GM23338 (cell line): ENCODE data around the gene LIPG. TPM values are rescaled to one million over a fixed set of nuclear protein-coding genes. Genes with fewer than 3 reads are reported as not detected.

Experiments
- ATAC-seq: fragments of 200-7000 bp; cut with Tn5 transposase; 3 replicates; pipeline ENCODE4 v1.9.1; 2020
- DNase-seq: peaks from one replicate; pipeline ENCODE4 v3.0.0-alpha.2; 2015; ENCODE audit warnings: low spot score
- H2AFZ ChIP-seq: fragments of 200-600 bp; sonication (generic); 2 replicates; pipeline ENCODE4 v1.8.0; 2016; ENCODE audit warnings: antibody characterized with exemption, mild to moderate bottlenecking, moderate library complexity
- H3F3A ChIP-seq: fragments of 200-600 bp; sonication (generic); replicated peaks from 2 replicates; pipeline ENCODE4 v1.8.0; 2017; ENCODE audit warnings: antibody characterized with exemption, mixed run types, low read depth
- H3K27ac ChIP-seq: fragments of 200-600 bp; sonication (generic); 2 replicates; pipeline ENCODE4 v1.6.1; 2016; ENCODE audit warnings: low read depth
- H3K27me3 ChIP-seq: fragments of 200-600 bp; sonication (generic); 2 replicates; pipeline ENCODE4 v1.8.0; 2016; ENCODE audit warnings: mild to moderate bottlenecking, mixed run types, moderate library complexity; ENCODE audit not compliant: insufficient read depth
- H3K36me3 ChIP-seq: fragments of 200-600 bp; sonication (generic); 2 replicates; pipeline ENCODE4 v1.8.0; 2016; ENCODE audit warnings: mild to moderate bottlenecking; ENCODE audit not compliant: insufficient read depth
- H3K4me1 ChIP-seq: fragments of 200-600 bp; sonication (generic); 2 replicates; pipeline ENCODE4 v1.8.0; 2016; ENCODE audit warnings: mild to moderate bottlenecking, moderate library complexity; ENCODE audit not compliant: insufficient read depth
- H3K4me2 ChIP-seq: fragments of 200-600 bp; sonication (generic); 2 replicates; pipeline ENCODE4 v1.7.1; 2017; ENCODE audit warnings: mixed run types
- H3K4me3 ChIP-seq: fragments of 200-600 bp; sonication (generic); 2 replicates; pipeline ENCODE4 v1.6.1; 2016; ENCODE audit warnings: mixed run types
- H3K79me2 ChIP-seq: fragments of 200-600 bp; sonication (generic); replicated peaks from 2 replicates; pipeline ENCODE4 v1.8.0; 2017; ENCODE audit warnings: mild to moderate bottlenecking; ENCODE audit not compliant: insufficient read depth
- H3K9me2 ChIP-seq: fragments of 200-600 bp; sonication (generic); 2 replicates; pipeline ENCODE4 v1.8.0; 2017; ENCODE audit not compliant: insufficient read depth
- H4K20me1 ChIP-seq: fragments of 200-600 bp; sonication (generic); replicated peaks from 2 replicates; pipeline ENCODE4 v1.8.0; 2017; ENCODE audit warnings: mild to moderate bottlenecking; ENCODE audit not compliant: insufficient read depth
- H3K27ac Mint-ChIP-seq: 2 replicates; pipeline ENCODE4 v1.8.0; 2020; ENCODE audit warnings: inconsistent platforms, mild to moderate bottlenecking, moderate library complexity, mixed read lengths
- H3K27me3 Mint-ChIP-seq: 3 replicates; pipeline ENCODE4 v1.8.0; 2022; ENCODE audit warnings: low read depth, mild to moderate bottlenecking, moderate library complexity, mixed read lengths, inconsistent platforms; ENCODE audit not compliant: insufficient read depth, poor library complexity
- H3K36me3 Mint-ChIP-seq: 3 replicates; pipeline ENCODE4 v1.8.0; 2021; ENCODE audit warnings: low read depth, mild to moderate bottlenecking, inconsistent platforms, moderate library complexity, mixed read lengths
- H3K4me1 Mint-ChIP-seq: 3 replicates; pipeline ENCODE4 v1.8.0; 2020; ENCODE audit warnings: mild to moderate bottlenecking, inconsistent platforms, mixed read lengths
- H3K4me3 Mint-ChIP-seq: 3 replicates; pipeline ENCODE4 v1.8.0; 2021; ENCODE audit warnings: moderate library complexity, mild to moderate bottlenecking, inconsistent platforms, mixed read lengths
- H3K9me3 Mint-ChIP-seq: 3 replicates; pipeline ENCODE4 v1.8.0; 2020; ENCODE audit warnings: moderate library complexity, mild to moderate bottlenecking, inconsistent platforms, mixed read lengths
- CREB1 ChIP-seq: fragments of 250-450 bp; sonication (Bioruptor Pico); IDR thresholded peaks from 2 replicates; pipeline ENCODE4 v1.5.0; 2020; ENCODE audit warnings: low read depth, mild to moderate bottlenecking, moderate library complexity
- JUNB ChIP-seq: IDR thresholded peaks from one replicate; pipeline ENCODE4 v1.6.1; 2016; ENCODE audit warnings: antibody characterized with exemption; ENCODE audit not compliant: unreplicated experiment
- POLR2AphosphoS5 ChIP-seq: IDR thresholded peaks from 2 replicates; pipeline ENCODE4 v1.6.1; 2016; ENCODE audit warnings: antibody characterized with exemption, low read depth
- STAT1 ChIP-seq: IDR thresholded peaks from one replicate; pipeline ENCODE4 v1.6.1; 2016; ENCODE audit warnings: antibody characterized with exemption; ENCODE audit not compliant: unreplicated experiment
- polyA plus RNA-seq: library from polyadenylated mRNA; unstranded; fragments of >200 nt; fragmentation: Nextera tagmentation; extraction: Ambion mirVana; gene quantifications from 2 replicates; pipeline ENCODE4 v1.2.1, GENCODE V29; 2016
- total RNA-seq: library from RNA; depleted of rRNA; stranded (reverse); fragments of >200 nt; shearing (Covaris generic); gene quantifications from 2 replicates; pipeline ENCODE4 v1.2.3, GENCODE V29; 2014
- TF ChIP-seq, protein P1 (sequence below): fragments of 250-450 bp; sonication (Bioruptor Pico); IDR thresholded peaks from 2 replicates; pipeline ENCODE4 v1.5.0; 2020; ENCODE audit warnings: mild to moderate bottlenecking, moderate library complexity
- TF ChIP-seq, protein P2 (sequence below): IDR thresholded peaks from one replicate; pipeline ENCODE4 v1.6.1; 2018; ENCODE audit warnings: antibody characterized with exemption; ENCODE audit not compliant: unreplicated experiment
- TF ChIP-seq, protein P3 (sequence below): IDR thresholded peaks from 2 replicates; pipeline ENCODE4 v1.6.1; 2016; ENCODE audit warnings: antibody characterized with exemption

The LIPG gene
- total and polyA plus RNA-seq, 2 experiments from 2014 or later, result 4.9 to 17.7 TPM

DNA sequence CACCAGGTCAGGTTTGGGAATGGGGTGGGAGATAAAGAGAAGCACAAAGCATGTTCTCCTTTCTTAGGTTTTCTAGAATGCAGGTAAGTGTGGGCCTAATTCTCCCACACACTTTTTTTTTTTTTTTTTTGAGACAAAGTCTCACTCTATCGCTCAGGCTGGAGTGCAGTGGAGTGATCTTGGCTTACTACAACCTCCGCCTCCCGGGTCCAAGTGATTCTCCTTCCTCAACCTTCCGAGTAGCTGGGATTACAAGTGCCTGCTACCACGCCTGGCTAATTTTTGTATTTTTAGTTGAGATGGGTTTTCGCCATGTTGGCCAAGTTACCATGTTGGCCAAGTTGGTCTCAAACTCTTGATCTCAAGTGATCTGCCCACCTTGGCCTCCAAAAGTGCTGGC, 26.3 kb downstream of the LIPG start (continued):
- TF ChIP-seq, protein P1, sequence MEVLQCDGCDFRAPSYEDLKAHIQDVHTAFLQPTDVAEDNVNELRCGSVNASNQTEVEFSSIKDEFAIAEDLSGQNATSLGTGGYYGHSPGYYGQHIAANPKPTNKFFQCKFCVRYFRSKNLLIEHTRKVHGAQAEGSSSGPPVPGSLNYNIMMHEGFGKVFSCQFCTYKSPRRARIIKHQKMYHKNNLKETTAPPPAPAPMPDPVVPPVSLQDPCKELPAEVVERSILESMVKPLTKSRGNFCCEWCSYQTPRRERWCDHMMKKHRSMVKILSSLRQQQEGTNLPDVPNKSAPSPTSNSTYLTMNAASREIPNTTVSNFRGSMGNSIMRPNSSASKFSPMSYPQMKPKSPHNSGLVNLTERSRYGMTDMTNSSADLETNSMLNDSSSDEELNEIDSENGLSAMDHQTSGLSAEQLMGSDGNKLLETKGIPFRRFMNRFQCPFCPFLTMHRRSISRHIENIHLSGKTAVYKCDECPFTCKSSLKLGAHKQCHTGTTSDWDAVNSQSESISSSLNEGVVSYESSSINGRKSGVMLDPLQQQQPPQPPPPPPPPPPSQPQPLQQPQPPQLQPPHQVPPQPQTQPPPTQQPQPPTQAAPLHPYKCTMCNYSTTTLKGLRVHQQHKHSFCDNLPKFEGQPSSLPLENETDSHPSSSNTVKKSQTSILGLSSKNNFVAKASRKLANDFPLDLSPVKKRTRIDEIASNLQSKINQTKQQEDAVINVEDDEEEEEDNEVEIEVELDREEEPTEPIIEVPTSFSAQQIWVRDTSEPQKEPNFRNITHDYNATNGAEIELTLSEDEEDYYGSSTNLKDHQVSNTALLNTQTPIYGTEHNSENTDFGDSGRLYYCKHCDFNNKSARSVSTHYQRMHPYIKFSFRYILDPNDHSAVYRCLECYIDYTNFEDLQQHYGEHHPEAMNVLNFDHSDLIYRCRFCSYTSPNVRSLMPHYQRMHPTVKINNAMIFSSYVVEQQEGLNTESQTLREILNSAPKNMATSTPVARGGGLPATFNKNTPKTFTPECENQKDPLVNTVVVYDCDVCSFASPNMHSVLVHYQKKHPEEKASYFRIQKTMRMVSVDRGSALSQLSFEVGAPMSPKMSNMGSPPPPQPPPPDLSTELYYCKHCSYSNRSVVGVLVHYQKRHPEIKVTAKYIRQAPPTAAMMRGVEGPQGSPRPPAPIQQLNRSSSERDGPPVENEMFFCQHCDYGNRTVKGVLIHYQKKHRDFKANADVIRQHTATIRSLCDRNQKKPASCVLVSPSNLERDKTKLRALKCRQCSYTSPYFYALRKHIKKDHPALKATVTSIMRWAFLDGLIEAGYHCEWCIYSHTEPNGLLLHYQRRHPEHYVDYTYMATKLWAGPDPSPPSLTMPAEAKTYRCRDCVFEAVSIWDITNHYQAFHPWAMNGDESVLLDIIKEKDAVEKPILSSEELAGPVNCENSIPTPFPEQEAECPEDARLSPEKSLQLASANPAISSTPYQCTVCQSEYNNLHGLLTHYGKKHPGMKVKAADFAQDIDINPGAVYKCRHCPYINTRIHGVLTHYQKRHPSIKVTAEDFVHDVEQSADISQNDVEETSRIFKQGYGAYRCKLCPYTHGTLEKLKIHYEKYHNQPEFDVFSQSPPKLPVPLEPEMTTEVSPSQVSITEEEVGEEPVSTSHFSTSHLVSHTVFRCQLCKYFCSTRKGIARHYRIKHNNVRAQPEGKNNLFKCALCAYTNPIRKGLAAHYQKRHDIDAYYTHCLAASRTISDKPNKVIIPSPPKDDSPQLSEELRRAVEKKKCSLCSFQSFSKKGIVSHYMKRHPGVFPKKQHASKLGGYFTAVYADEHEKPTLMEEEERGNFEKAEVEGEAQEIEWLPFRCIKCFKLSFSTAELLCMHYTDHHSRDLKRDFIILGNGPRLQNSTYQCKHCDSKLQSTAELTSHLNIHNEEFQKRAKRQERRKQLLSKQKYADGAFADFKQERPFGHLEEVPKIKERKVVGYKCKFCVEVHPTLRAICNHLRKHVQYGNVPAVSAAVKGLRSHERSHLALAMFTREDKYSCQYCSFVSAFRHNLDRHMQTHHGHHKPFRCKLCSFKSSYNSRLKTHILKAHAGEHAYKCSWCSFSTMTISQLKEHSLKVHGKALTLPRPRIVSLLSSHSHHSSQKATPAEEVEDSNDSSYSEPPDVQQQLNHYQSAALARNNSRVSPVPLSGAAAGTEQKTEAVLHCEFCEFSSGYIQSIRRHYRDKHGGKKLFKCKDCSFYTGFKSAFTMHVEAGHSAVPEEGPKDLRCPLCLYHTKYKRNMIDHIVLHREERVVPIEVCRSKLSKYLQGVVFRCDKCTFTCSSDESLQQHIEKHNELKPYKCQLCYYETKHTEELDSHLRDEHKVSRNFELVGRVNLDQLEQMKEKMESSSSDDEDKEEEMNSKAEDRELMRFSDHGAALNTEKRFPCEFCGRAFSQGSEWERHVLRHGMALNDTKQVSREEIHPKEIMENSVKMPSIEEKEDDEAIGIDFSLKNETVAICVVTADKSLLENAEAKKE (CRISPR knock-in tag), result no peak
- no peak for TF ChIP-seq STAT1

DNA sequence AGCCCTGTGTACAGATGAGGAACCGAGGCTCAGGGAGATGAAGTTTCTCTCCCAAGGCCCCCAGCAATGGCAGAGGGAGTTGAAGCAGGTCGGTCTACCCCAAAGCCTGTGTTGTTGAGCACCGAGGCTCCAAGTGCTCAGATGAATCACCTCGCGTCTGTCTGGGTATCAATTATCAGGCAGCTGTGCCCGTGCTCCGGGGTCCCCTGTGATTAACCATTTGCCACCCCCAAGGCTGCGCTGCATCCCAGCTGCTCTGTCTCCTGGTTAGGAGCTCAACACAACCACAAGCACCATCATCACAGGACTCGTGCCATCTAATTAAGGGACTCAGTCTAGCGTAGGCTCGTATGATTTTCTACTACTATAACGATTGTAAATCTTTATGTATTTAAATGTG, 27.1 kb downstream of the LIPG start:
- peaks cover 6% of the 10 kb centered on the region for H3K27me3 Mint-ChIP-seq
- Histone ChIP-seq H3K4me3 (no peak overlapping the region), H3K4me1 (peaks cover 4% of the 10 kb centered on the region; the same call in 1 of the 2 replicates), H2AFZ (no peak overlapping the region), H3K4me2 (no peak overlapping the region), H3K9me2 (no peaks in the 10 kb centered on the region), H3K27ac (no peak overlapping the region), H3K36me3 (peaks cover 3% of the 10 kb centered on the region; the same call in 1 of the 2 replicates), H4K20me1 (no peaks in the 10 kb centered on the region; the same call in 1 of the 2 replicates), H3F3A (no peaks in the 10 kb centered on the region), H3K27me3 (no peaks in the 10 kb centered on the region), H3K79me2 (no peaks in the 10 kb centered on the region)
- DNase-seq (no peak), ATAC-seq (no peak)
- H3K9me3 Mint-ChIP-seq, result no peaks in the 10 kb centered on the region
- H3K27ac Mint-ChIP-seq, result no peak overlapping the region
- H3K4me1 Mint-ChIP-seq, result peaks cover 13% of the 10 kb centered on the region; the same call in 2 of the 3 replicates
- H3K36me3 Mint-ChIP-seq, result peaks cover 13% of the 10 kb centered on the region
- no peak overlapping the region for H3K4me3 Mint-ChIP-seq
- TF ChIP-seq JUNB, result no peak
- TF ChIP-seq POLR2AphosphoS5, result no peak
- TF ChIP-seq CREB1 (CRISPR knock-in tag), result no peak
- TF ChIP-seq, protein P2, sequence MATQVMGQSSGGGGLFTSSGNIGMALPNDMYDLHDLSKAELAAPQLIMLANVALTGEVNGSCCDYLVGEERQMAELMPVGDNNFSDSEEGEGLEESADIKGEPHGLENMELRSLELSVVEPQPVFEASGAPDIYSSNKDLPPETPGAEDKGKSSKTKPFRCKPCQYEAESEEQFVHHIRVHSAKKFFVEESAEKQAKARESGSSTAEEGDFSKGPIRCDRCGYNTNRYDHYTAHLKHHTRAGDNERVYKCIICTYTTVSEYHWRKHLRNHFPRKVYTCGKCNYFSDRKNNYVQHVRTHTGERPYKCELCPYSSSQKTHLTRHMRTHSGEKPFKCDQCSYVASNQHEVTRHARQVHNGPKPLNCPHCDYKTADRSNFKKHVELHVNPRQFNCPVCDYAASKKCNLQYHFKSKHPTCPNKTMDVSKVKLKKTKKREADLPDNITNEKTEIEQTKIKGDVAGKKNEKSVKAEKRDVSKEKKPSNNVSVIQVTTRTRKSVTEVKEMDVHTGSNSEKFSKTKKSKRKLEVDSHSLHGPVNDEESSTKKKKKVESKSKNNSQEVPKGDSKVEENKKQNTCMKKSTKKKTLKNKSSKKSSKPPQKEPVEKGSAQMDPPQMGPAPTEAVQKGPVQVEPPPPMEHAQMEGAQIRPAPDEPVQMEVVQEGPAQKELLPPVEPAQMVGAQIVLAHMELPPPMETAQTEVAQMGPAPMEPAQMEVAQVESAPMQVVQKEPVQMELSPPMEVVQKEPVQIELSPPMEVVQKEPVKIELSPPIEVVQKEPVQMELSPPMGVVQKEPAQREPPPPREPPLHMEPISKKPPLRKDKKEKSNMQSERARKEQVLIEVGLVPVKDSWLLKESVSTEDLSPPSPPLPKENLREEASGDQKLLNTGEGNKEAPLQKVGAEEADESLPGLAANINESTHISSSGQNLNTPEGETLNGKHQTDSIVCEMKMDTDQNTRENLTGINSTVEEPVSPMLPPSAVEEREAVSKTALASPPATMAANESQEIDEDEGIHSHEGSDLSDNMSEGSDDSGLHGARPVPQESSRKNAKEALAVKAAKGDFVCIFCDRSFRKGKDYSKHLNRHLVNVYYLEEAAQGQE, result no peak
- TF ChIP-seq, protein P3, sequence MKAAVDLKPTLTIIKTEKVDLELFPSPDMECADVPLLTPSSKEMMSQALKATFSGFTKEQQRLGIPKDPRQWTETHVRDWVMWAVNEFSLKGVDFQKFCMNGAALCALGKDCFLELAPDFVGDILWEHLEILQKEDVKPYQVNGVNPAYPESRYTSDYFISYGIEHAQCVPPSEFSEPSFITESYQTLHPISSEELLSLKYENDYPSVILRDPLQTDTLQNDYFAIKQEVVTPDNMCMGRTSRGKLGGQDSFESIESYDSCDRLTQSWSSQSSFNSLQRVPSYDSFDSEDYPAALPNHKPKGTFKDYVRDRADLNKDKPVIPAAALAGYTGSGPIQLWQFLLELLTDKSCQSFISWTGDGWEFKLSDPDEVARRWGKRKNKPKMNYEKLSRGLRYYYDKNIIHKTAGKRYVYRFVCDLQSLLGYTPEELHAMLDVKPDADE, result no peak
